ENCODE measurements around the gene CORO2A.
A peak's percentile ranks its signal among the peaks of the same experiment; 100 is the strongest.

The CORO2A gene

DNA sequence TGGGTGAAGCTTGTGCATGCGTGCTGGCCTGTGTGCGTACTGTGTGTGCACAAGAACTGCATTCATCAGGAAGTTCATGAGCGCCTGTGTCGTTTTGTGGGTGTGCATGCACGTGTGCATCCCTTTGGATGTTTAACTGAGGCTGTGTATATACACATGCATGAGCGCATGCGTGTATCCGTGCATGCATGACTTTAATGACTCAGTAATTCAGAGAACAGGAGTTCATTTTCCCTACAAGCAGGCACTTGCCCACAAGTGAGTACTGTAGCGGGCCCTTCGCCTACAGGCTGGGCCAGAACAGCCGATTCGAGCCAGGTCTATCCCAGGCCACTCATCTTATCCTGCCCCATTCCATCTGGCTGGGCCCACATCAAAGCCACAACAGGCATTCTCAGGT is 29.8 kb downstream of the CORO2A start:
- DNase-seq, result no peak

DNA sequence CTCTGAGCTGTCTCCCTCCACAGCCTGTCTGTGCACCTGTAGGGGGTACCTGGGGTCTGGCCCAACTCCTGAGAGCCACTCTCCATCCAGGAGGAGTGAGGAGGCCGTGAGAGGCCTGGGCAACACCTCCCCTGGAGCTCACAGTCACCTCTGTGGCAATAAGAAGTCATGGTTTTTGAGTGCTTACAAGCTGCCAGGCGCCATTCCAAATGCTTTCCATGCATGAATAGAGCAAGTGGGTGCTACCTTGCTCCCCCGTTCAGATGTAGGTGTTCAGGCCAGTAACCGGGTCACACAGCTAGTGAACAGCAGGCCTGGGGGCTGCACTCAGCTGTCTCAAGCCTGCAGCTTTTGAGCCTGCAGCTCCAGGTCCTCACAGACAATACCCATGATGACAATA is 30.6 kb downstream of the CORO2A start:
- no peak for DNase-seq

DNA sequence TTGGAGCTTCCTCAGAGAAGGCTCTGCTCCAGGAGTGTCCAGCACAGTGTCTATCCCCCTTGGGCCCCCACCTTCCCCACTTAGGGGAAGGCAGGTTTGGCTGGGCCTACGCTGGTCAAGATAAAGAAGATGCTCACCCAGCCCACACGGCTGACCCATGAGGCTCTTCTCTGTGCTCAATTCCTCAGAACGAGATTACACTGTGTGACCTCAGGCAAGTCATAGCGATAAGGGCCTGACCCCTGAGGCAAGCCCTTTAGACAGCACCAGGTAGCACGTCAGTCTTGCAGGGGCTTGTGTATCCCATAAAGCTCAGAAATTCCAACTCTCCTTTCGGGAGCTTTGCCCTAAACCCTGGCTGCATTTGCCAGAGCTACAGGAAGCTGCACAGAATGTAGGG is 32.6 kb downstream of the CORO2A start:
- DNase-seq, result no peak

DNA sequence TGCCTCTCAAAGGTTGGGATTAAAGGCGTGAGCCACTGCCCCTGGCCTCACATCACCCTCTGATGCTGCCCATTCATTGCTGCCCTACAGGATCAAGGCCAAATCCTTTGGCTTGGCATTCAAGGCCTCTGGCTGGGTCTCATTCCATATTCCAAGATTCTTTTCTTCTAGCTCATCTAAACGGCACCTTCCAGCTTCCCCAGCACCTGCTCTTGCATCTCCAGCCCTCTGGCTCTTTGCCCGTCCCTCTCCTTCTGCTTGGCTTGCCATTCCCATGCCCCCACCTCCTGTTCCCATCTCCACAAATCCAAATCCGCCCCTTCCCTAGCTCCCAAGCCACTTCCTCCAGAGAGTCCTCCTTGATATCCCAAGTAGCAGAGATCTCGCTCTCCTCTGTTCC is 33.1 kb downstream of the CORO2A start:
- no peak for DNase-seq

DNA sequence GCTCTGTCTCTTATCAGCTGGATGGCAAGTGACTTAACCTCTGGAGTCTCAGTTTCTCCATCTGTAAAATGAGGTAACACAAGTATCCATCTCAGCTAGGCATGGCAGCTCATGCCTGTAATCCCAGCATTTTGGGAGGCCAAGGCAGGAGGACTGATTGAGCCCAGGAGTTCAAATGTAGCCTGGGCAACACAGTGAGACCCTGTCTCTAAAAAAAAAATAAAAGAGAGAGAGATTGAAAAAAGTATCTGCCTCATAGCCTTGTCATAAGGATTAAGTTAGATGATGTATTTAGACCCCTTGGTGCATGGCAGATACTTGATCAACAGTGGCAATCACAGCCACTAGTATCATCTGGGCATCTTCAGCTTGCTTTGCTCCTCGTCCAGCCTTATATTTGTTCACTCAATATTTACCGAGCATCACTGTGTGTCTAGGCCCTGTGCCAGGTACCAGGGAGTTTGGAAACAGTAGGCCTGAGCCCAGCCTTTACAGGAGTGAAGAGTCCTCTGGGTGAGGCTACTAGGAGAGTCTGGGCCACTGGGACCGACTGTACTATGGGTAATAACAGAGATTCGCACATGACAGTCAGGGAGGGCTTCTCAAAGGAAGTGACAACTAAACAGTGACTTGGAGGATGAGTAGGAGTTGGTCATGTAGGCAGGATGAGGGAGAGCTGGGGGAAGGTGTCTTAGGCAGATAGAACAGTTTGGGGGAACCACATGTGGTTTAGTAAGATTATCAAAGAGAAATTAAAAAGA is 34.2 kb downstream of the CORO2A start:
- peak; percentile 59 for DNase-seq

DNA sequence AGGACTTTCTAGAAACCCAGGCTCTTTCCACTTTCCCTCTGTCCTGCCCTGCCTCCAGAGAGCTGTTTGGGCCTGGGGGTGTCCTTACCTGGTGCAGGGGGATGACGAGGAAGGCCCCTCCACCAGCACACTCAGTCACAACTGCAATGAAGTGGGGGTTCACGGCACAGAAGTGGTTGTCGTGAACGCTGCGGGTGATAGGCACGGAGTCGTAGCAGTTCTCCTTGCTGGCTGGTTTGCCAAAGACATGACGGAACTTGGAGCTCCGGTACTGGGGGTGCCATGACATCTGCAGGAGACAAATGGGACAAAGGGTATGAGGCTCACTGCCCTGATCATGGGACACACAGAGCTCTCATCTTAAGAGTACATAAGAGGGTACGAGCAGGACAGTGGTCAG is 35.1 kb downstream of the CORO2A start:
- no peak for DNase-seq

DNA sequence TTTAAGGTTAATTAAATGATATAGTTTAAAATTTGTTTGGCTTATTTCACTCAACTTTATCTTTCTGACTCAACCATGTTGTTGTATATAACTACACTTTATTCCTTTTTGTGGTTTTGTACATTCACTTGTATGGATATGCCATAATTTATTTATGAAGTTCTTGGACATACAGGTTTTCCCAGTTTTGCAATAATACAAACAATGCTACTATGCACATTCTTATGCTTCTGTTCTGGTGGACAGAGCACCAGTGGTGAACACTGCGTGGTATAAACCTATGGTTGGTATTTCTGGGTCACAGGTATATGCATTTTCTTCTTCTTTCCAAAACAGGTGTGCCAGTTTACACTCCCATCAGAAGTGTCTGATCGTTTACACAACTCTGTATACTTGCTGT is 37.8 kb downstream of the CORO2A start:
- DNase-seq, result no peak

DNA sequence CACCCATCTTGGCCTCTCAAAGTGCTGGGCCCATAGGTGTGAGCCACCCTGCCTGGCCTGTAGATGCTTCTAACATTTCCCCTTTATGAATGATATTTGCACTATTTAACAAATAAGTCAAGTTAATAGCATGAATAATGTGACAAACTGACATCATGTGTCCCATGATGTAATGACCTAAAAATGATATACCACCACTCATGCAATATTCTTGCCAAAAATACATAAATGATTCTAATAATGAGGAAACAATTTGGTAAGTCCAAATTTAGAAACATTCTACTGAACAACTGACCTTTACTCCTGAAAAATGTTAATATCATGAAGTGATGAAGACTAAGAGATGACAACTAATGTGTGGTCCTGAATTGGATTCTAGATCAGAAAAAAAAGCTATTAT is 39.9 kb downstream of the CORO2A start:
- DNase-seq, result no peak

DNA sequence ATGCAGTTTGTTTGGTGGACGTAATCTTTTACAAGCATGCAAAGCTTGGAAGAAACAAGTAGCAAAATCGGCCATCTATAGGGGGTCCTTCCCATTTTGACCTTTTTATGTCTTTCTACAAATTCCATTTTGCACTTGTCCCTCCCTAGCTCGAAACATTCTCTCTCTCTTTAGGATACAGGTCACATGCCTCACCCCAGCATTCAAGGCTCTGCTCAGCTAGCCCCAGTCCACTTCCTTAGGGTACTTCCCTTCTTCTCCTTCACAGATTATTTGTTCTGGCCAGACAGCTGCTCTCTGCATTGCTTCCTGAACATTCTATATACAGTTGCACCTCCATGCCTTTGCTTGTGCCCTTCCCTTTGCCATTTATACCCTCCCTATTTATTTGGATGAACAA is 41.7 kb downstream of the CORO2A start:
- DNase-seq, result no peak

DNA sequence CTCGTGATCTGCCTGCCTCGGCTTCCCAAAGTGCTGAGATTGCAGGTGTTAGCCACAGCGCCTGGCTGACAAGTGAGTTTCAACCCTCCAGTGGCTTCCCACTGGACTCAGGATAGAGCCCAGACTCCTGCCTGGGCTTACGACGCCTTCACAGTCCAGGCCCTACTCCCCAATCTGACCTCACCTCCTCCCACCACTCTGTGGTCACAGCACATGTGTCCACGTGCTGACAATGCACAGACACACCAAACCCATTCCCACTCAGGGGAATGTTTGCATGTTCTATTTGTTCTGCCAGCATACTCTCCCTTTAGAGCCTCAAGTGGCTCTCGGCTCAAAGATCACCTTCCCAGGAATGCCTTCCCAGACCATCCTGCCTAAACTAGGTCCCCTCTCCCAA is 42.3 kb downstream of the CORO2A start:
- DNase-seq, result no peak

DNA sequence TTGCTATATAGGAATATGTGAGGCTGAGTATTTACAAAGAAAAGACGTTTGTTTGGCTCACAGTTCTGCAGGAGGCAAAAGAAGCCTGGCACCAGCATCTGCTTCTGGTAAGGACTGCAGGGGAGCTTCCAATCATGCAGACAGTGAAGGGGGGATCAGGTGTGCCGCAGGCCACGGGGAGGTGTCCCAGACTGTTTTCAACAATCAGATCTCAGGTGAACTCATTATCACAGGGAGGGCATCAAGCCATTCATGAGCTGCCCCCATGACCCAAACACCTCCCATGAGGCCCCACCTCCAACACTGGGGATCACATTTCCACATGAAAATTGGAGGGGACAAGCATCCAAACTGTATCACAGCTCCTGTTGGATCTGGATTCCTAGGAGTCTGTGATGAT is 43.0 kb downstream of the CORO2A start:
- no peak for DNase-seq

DNA sequence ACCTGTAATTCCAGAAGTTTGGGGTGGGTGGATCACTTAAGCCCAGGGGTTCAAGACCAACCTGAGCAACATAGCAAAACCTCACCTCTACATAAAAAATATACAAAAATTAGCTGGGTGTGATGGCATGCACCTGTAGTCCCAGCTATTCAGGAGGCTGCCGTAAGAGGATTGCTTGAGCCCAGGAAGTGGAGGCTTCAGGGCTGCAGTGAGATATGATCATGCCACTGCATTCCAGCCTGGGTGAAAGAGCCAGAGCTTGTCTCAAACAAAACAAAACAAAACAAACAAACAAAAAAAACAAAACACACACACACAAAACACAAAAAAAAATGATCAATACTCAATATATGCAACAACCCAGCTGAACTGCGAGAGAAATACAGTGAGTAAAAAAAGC is 44.0 kb downstream of the CORO2A start:
- no peak for DNase-seq

DNA sequence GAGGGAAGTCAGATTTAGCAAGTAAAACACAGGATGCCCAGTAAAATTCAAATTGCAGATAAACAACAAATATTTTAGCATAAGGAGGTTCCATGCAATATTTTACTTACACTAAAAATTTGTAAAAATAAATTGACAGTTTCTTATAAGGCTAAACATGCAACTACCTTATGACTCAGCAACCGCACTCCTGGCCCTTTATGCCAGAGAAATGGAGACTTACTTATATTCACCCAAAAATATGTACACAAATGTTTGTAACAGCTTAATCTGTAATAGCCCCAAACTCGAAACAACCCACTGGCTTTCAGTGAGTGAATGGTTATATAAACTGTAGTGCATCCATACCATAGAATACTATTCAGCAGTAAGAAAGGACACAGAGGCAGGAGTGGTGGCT is 44.9 kb downstream of the CORO2A start:
- DNase-seq, result no peak

DNA sequence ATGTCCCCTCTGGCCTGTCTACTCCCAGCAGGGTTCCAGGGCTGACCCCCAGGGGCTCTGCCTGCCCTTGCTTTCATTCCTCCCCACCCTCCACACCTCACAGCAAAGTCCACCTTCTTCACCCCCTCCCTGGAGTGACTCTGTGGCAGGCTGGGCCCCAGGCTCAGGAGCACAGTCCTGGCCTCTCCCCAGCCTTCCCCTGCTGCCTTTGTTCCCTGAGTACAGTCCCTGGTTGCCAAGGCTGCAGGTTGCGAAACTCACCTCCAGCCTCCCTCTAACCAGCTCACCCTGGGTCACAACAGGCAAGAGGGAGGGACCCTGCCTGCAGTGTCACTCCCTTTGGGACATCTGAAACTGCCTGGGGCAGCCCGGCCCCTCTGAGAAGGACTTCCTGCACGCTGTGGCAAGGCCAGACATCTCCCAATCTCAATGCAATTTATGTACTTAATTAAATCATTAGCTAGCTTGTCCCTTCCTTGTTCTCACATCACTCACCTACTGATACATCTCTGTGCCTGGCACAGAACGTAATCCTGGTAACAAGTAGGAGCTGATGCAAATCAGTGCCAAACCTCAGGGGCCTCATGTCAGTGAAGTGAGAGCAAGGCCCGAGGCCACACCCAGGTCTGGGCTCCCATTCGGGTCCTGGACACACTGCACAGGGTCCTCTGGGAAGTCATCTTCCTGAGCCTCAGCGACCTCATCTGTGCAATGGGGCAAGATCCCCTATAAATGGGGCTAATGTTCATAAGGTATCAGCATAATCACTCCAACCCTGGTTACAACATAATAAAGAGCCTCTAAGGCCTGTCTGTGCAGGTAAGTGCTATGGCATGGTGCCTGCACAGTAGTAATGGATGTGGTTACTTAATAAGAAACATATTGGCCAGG is 46.1 kb downstream of the CORO2A start:
- DNase-seq, result peak; percentile 61

DNA sequence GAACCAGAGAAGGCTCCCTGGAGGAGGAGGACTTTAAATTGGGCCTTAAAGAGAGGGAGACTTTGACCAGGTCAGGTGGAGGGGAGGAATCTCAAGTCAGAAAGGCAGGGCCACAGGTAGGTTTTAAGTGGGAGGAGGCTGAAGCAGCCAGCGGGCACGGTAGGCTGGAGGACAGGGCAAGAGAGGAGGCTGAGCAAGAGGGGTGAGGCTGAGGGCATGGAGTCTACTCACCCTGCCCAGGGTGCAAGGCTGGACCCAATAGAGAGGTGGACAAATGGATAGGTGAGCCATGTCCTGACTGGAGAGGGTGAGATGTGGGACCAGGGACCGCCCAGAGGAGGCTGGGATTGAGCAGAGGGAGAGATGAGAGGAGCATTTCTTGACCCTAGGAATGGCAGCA is 47.8 kb downstream of the CORO2A start:
- DNase-seq, result no peak

DNA sequence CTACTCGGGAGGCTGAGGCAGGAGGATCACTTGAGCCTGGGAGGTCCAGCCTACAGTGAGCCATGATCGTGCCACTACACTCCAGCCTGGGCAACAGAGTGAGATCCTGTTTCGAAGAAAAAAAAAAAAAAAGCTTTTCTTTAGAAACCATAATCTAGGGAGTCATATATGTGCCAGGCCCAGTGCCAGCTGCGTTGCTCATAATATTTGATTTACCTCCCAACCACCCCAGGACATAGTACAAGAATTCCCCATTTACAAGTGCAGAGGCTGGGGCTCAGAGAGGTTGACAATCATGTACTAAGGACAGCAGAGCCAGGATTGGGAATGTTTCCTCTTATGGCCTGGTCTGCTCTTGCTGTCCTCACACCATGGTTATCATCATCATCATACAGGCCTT is 48.4 kb downstream of the CORO2A start:
- DNase-seq, result no peak

DNA sequence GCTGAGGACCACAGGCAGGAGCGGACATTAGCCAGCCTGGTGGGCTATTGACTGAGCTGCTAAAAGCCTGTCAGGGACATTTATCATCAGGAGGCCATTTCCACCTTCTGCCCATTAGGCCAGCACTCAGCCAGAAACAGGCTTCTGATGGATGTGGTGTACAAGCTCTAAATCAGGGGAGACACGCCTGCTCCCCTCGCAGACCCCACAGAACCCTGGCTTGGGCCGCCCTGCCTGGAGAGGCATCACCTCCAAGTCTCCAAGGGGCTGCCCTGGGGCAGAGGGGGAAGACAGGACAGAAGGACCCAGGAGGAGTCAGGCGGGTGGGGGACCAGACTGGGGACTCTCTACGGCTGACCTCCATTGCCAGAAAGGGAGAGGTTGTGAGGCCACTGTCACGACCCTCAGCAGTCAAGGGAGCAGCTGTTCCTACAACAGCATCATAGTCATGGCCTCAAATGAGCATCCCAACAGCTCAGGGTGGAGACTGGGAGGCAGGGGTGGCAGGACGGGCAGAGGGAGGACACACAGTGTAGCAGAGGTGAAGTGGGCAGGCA is 49.4 kb downstream of the CORO2A start:
- no peak for DNase-seq

DNA sequence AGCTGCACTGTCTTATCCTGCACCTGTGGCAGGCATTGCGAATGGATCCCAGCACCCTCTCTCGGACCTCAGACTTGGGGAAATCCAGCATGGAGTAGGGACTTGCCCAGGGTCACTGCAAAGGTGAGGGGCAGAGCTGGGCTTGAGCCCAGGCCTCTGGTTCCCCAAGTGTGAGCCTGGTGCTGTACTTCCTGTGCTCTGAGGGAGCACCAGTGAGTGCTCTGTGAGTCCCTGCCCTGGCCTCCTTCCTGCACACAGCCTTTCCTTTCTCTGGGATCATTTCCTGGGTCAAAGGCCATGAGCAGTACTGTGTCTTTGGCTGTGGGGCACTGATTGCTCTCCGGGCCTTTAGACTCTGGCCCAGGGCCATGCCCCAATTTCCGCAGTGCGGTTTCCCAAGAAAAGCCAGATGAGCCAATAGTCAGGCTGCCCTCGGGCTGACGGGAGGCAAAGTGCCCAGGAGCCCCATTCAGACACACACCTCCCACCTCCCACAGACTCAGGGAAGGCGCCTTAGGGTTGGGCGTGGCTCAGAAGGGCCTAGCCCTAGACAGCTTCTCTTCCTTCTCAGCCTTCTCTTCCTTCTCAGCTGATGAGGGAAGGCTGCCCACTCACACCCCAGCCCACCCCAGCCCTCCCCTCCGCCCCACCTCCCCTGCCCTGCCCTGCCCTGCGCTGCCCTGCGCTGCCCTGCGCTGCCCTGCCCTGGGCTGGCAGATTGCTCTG is 50.1 kb downstream of the CORO2A start:
- DNase-seq, result no peak

DNA sequence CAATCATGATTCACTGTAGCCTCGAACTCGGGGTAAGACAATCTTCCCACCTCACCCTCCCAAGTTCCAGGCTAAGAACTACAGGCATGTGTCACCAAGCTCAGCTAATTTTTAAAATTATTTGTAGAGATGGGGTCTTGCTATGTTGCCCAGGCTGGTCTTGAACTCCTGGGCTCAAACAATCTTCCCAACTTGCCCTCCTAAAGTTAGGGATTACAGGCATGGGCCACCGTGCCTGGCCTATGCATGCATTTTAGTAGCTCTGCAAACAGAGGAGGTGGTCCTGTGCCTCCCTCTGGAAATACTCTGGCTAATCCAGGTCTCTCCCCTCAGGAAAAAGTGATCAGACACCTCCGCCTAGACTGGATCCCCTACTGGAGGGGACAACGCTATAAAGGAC is 51.9 kb downstream of the CORO2A start:
- DNase-seq, result no peak

DNA sequence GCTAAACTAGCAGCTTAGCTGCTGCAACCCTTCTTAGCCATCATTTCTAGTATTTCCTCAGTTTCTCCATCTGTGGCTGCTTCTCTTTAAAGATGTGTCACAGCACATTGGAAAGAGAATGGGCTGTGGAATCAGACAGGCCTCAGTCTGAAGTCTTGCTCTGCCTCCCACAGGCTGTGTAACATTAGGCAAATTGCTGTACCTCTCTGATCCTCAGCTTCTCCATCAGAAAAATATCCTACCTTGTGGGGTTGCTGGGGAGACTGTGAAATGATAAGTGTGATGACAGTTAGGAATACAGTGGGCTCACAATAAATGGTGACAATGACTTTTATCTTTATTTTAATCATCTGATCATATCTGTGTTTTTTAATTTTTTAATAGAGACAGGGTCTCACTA is 55.9 kb downstream of the CORO2A start:
- no peak for DNase-seq

DNA sequence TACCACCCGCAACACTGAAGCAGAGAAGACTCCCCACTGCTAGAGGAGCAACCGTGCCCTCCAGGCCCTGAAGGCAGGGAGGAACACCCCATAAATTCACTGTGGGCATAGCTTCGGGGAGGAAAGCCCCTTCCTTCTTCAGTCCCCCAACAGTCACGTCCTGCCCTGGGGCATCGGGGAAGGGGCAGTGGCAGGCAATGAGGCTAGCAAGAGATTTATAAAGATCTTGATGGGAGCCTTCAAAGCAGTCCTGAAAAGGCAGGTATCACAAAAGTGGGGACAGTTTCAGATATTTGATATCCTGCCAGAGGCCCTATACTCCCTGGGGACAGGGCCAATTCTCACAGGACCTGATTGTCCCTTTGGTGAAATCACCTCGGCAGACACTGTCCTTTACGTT is 56.5 kb downstream of the CORO2A start:
- no peak for DNase-seq

DNA sequence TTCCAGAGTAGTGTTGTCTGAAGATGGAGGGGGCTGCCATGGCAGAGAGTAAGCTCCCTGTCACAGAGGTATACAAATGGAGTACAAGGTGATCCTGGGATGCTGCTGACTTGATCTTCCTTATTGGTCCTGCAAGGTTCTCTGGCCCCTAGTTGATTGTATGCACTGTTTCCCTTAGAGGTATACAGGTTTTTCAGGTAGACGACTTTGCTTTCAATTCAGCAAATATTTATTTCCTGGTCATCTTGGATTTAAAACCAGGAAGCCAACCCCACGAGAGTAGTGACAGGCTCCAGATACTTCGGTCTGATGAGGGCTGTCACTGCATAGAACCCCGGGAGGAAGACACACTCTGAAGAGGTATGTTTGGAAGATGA is 56.9 kb downstream of the CORO2A start:
- DNase-seq, result no peak
